ENCODE measurements around the gene MFRP.

Gene MFRP

GRCh38 chr11:119335091-119335654 is 11.3 kb downstream of the MFRP start:
- Histone ChIP-seq H3K4me3 (ENCODE audit: low read depth, low read length) (peak overlapping the region; percentile 81), H3K4me1 (ENCODE audit: control insufficient read depth, insufficient read depth, low read length) (peaks cover 40% of the 10 kb centered on the region), H3K36me3 (ENCODE audit: control insufficient read depth, insufficient read depth, low read length) (peaks cover 13% of the 10 kb centered on the region), H3K9me3 (ENCODE audit: control insufficient read depth, insufficient read depth, low read depth, low read length) (no peaks in the 10 kb centered on the region), H3K27ac (ENCODE audit: low read depth, low read length) (no peak overlapping the region), H3K27me3 (ENCODE audit: control insufficient read depth, insufficient read depth, low read length) (peaks cover 18% of the 10 kb centered on the region), H3K9ac (ENCODE audit: low read length) (peak overlapping the region; percentile 82)

GRCh38 chr11:119334174-119334930 is 12.2 kb downstream of the MFRP start, which contains the start of gene RNF26:
TSS of gene RNF26 (plus strand) at chr11:119334527. CDS start at chr11:119335123, 596 bp downstream.
- Histone ChIP-seq H3K9ac (ENCODE audit: low read length) (peak within 1 kb of the TSS; percentile 82), H3K4me3 (ENCODE audit: low read depth, low read length) (peak within 1 kb of the TSS; percentile 81), H3K36me3 (ENCODE audit: control insufficient read depth, insufficient read depth, low read length) (peaks cover 13% of the 10 kb centered on the region), H3K27ac (ENCODE audit: low read depth, low read length) (peak within 1 kb of the TSS; percentile 72; the same call in 1 of the 2 replicates), H3K4me1 (ENCODE audit: control insufficient read depth, insufficient read depth, low read length) (peaks cover 36% of the 10 kb centered on the region), H3K9me3 (ENCODE audit: control insufficient read depth, insufficient read depth, low read depth, low read length) (no peaks in the 10 kb centered on the region), H3K27me3 (ENCODE audit: control insufficient read depth, insufficient read depth, low read length) (peaks cover 9% of the 10 kb centered on the region)

GRCh38 chr11:119332111-119332765 is 14.3 kb downstream of the MFRP start:
- no peaks in the 10 kb centered on the region for H3K27me3 ChIP-seq (ENCODE audit: control insufficient read depth, insufficient read depth, low read length)
- H3K27ac ChIP-seq (ENCODE audit: low read depth, low read length) = no peak overlapping the region
- no peak overlapping the region for H3K4me3 ChIP-seq (ENCODE audit: low read depth, low read length)
- no peak overlapping the region for H3K9ac ChIP-seq (ENCODE audit: low read length)
- no peaks in the 10 kb centered on the region for H3K9me3 ChIP-seq (ENCODE audit: control insufficient read depth, insufficient read depth, low read depth, low read length)
- peaks cover 13% of the 10 kb centered on the region for H3K36me3 ChIP-seq (ENCODE audit: control insufficient read depth, insufficient read depth, low read length)
- peaks cover 17% of the 10 kb centered on the region for H3K4me1 ChIP-seq (ENCODE audit: control insufficient read depth, insufficient read depth, low read length)

- Histone ChIP-seq H3K36me3 (ENCODE audit: control insufficient read depth, insufficient read depth, low read length) (no peaks in the 10 kb centered on the region), H3K27me3 (ENCODE audit: control insufficient read depth, insufficient read depth, low read length) (no peaks in the 10 kb centered on the region), H3K9me3 (ENCODE audit: control insufficient read depth, insufficient read depth, low read depth, low read length) (no peaks in the 10 kb centered on the region), H3K27ac (ENCODE audit: low read depth, low read length) (no peak overlapping the region), H3K9ac (ENCODE audit: low read length) (no peak overlapping the region), H3K4me3 (ENCODE audit: low read depth, low read length) (no peak overlapping the region), H3K4me1 (ENCODE audit: control insufficient read depth, insufficient read depth, low read length) (0 out of 2 replicates have a peak, but pooled peaks cover 6% of the 10 kb centered on the region)
Measured at GRCh38 chr11:119330237-119330636, 16.3 kb downstream of the MFRP start.

- Histone ChIP-seq H3K36me3 (ENCODE audit: control insufficient read depth, insufficient read depth, low read length) (no peaks in the 10 kb centered on the region), H3K4me1 (ENCODE audit: control insufficient read depth, insufficient read depth, low read length) (0 out of 2 replicates have a peak, but pooled peaks cover 3% of the 10 kb centered on the region), H3K4me3 (ENCODE audit: low read depth, low read length) (no peak overlapping the region), H3K9me3 (ENCODE audit: control insufficient read depth, insufficient read depth, low read depth, low read length) (no peaks in the 10 kb centered on the region), H3K27me3 (ENCODE audit: control insufficient read depth, insufficient read depth, low read length) (no peaks in the 10 kb centered on the region), H3K27ac (ENCODE audit: low read depth, low read length) (no peak overlapping the region), H3K9ac (ENCODE audit: low read length) (no peak overlapping the region)
Measured at GRCh38 chr11:119329320-119329719, 17.2 kb downstream of the MFRP start.

- Histone ChIP-seq H3K4me1 (ENCODE audit: control insufficient read depth, insufficient read depth, low read length) (peaks cover 26% of the 10 kb centered on the region), H3K4me3 (ENCODE audit: low read depth, low read length) (no peak overlapping the region), H3K27me3 (ENCODE audit: control insufficient read depth, insufficient read depth, low read length) (no peaks in the 10 kb centered on the region), H3K9ac (ENCODE audit: low read length) (no peak overlapping the region), H3K9me3 (ENCODE audit: control insufficient read depth, insufficient read depth, low read depth, low read length) (no peaks in the 10 kb centered on the region), H3K27ac (ENCODE audit: low read depth, low read length) (no peak overlapping the region), H3K36me3 (ENCODE audit: control insufficient read depth, insufficient read depth, low read length) (no peaks in the 10 kb centered on the region)
Measured at GRCh38 chr11:119324189-119324588, 22.3 kb downstream of the MFRP start.

- Histone ChIP-seq H3K27ac (ENCODE audit: low read depth, low read length) (no peak overlapping the region), H3K4me3 (ENCODE audit: low read depth, low read length) (no peak overlapping the region), H3K9ac (ENCODE audit: low read length) (no peak overlapping the region), H3K27me3 (ENCODE audit: control insufficient read depth, insufficient read depth, low read length) (no peaks in the 10 kb centered on the region), H3K36me3 (ENCODE audit: control insufficient read depth, insufficient read depth, low read length) (no peaks in the 10 kb centered on the region), H3K9me3 (ENCODE audit: control insufficient read depth, insufficient read depth, low read depth, low read length) (no peaks in the 10 kb centered on the region), H3K4me1 (ENCODE audit: control insufficient read depth, insufficient read depth, low read length) (peaks cover 32% of the 10 kb centered on the region)
Measured at GRCh38 chr11:119323532-119324033, 22.9 kb downstream of the MFRP start.

GRCh38 chr11:119322921-119323531 is 23.5 kb downstream of the MFRP start:
- H3K36me3 ChIP-seq (ENCODE audit: control insufficient read depth, insufficient read depth, low read length) = no peaks in the 10 kb centered on the region
- no peak overlapping the region for H3K4me3 ChIP-seq (ENCODE audit: low read depth, low read length)
- H3K9me3 ChIP-seq (ENCODE audit: control insufficient read depth, insufficient read depth, low read depth, low read length) = no peaks in the 10 kb centered on the region
- H3K9ac ChIP-seq (ENCODE audit: low read length) = no peak overlapping the region
- no peaks in the 10 kb centered on the region for H3K27me3 ChIP-seq (ENCODE audit: control insufficient read depth, insufficient read depth, low read length)
- no peak overlapping the region for H3K27ac ChIP-seq (ENCODE audit: low read depth, low read length)
- H3K4me1 ChIP-seq (ENCODE audit: control insufficient read depth, insufficient read depth, low read length) = peaks cover 37% of the 10 kb centered on the region

GRCh38 chr11:119322360-119322739 is 24.2 kb downstream of the MFRP start:
- H3K4me3 ChIP-seq (ENCODE audit: low read depth, low read length) = peak overlapping the region; percentile 8; the same call in 1 of the 2 replicates
- H3K36me3 ChIP-seq (ENCODE audit: control insufficient read depth, insufficient read depth, low read length) = no peaks in the 10 kb centered on the region
- H3K9me3 ChIP-seq (ENCODE audit: control insufficient read depth, insufficient read depth, low read depth, low read length) = no peaks in the 10 kb centered on the region
- no peaks in the 10 kb centered on the region for H3K27me3 ChIP-seq (ENCODE audit: control insufficient read depth, insufficient read depth, low read length)
- no peak overlapping the region for H3K27ac ChIP-seq (ENCODE audit: low read depth, low read length)
- no peak overlapping the region for H3K9ac ChIP-seq (ENCODE audit: low read length)
- peaks cover 44% of the 10 kb centered on the region for H3K4me1 ChIP-seq (ENCODE audit: control insufficient read depth, insufficient read depth, low read length)

GRCh38 chr11:119320776-119321524 is 25.6 kb downstream of the MFRP start:
- Histone ChIP-seq H3K36me3 (ENCODE audit: control insufficient read depth, insufficient read depth, low read length) (no peaks in the 10 kb centered on the region), H3K27me3 (ENCODE audit: control insufficient read depth, insufficient read depth, low read length) (peaks cover 8% of the 10 kb centered on the region), H3K4me1 (ENCODE audit: control insufficient read depth, insufficient read depth, low read length) (peaks cover 47% of the 10 kb centered on the region), H3K27ac (ENCODE audit: low read depth, low read length) (peak overlapping the region; percentile 78; the same call in 1 of the 2 replicates), H3K9me3 (ENCODE audit: control insufficient read depth, insufficient read depth, low read depth, low read length) (no peaks in the 10 kb centered on the region), H3K4me3 (ENCODE audit: low read depth, low read length) (peak overlapping the region; percentile 68), H3K9ac (ENCODE audit: low read length) (peak overlapping the region; percentile 82)

Data from HUES6 (cell line).